Thyroid gland (tissue), 4 donors: Measurements from ENCODE around the gene CALY. TPM values are rescaled to one million over a fixed set of nuclear protein-coding genes. Genes with fewer than 3 reads are reported as not detected.
"Not testable (repeated sequence)": the region's sequence is repeated elsewhere in the genome, so short reads cannot be mapped to it uniquely, and the experiment has no call there.

Experiments
- DNase-seq, 2 donors: peaks; one replicate each; pipeline ENCODE4 v3.0.0-alpha.2; 2019
- H3K27ac ChIP-seq, 3 donors: fragments of 200-600 bp; sonication (generic); 1 replicate in 2 of 3; 2 replicates in 1 of 3; pipeline ENCODE4 v1.5.1; 2016 to 2019; ENCODE audit warnings: mild to moderate bottlenecking in 1 of 3, moderate library complexity in 1 of 3
- H3K27me3 ChIP-seq: fragments of 200-600 bp; sonication (generic); one replicate; pipeline ENCODE4 v1.5.1; 2019
- H3K36me3 ChIP-seq, 2 donors: fragments of 200-600 bp; sonication (generic); one replicate each; pipeline ENCODE4 v1.5.1; 2016 to 2019
- H3K4me1 ChIP-seq, 2 donors: fragments of 200-600 bp; sonication (generic); one replicate each; pipeline ENCODE4 v1.5.1; 2017 to 2019
- H3K4me3 ChIP-seq, 3 donors: fragments of 200-600 bp; sonication (generic); replicated peaks in 1 of 3; 1 replicate in 2 of 3; 2 replicates in 1 of 3; pipeline ENCODE4 v1.5.1; 2016; ENCODE audit warnings: mild to moderate bottlenecking in 1 of 3
- H3K9me3 ChIP-seq: fragments of 200-600 bp; sonication (generic); one replicate; pipeline ENCODE4 v1.5.1; 2017
- CTCF ChIP-seq, 6 experiments: fragments of 200-600 bp in 3 of 6; fragments of 450-650 bp in 3 of 6; sonication (generic) in 3 of 6; IDR thresholded peaks; one replicate each; pipeline ENCODE4 v1.5.1; 2016 to 2019; ENCODE audit warnings: antibody characterized with exemption in 6 of 6, mild to moderate bottlenecking in 2 of 6, inconsistent platforms in 1 of 6, moderate library complexity in 1 of 6
- POLR2A ChIP-seq, 2 donors: fragments of 450-650 bp; IDR thresholded peaks; one replicate each; pipeline ENCODE4 v1.6.1; 2017; ENCODE audit warnings: antibody characterized with exemption in 2 of 2, mild to moderate bottlenecking in 2 of 2, moderate library complexity in 1 of 2
- WGBS, 2 donors: methylation state at CpG; one replicate each; pipeline ENCODE4 v1.1.5; 2017; 5-methylcytosine and 5-hydroxymethylcytosine counted together
- intact Hi-C: fragments of 100-400 bp; cut with DNase I; formaldehyde crosslinking; loops from one replicate; pipeline ENCODE4 v1.15.1; 2023
- total RNA-seq, 4 donors: library from RNA; depleted of rRNA; stranded (reverse); fragments of >200 nt; gene quantifications; one replicate each; pipeline ENCODE4 v1.2.3, GENCODE V29; 2016

CALY gene
- total RNA-seq, 4 donors from 2014 or later = 0.13 to 1.5 TPM; not detected in 2

- H3K36me3 ChIP-seq = peaks cover 27 to 37% of the 10 kb centered on the region in 2 donors
- intact Hi-C loops = no loop called here
- peaks cover 13 to 28% of the 10 kb centered on the region in 2 donors for H3K4me1 ChIP-seq
- no peaks in the 10 kb centered on the region for H3K9me3 ChIP-seq
- DNase-seq = no peak
- no peaks in the 10 kb centered on the region for H3K27me3 ChIP-seq
- TF ChIP-seq CTCF (IDR thresholded peaks at IDR 0.05) (no peak), POLR2A (IDR thresholded peaks at IDR 0.05) (no peak)
- H3K27ac ChIP-seq = no peak overlapping the region
- 90 to 93% methylated on average over 12 to 24 of the region's 24 CpGs for WGBS, 2 donors
- no peak overlapping the region for H3K4me3 ChIP-seq
These were observed 33.5 kb upstream of the CALY start for GRCh38 chr10:133370030-133370786.

- intact Hi-C loops = no loop called here
- H3K27ac ChIP-seq = peak overlapping the region in 1 of 3 donors; percentile 11
- no peaks in the 10 kb centered on the region for H3K27me3 ChIP-seq
- peaks cover 7 to 23% of the 10 kb centered on the region in 2 donors for H3K4me1 ChIP-seq
- peaks cover 40 to 48% of the 10 kb centered on the region in 2 donors for H3K36me3 ChIP-seq
- H3K4me3 ChIP-seq = no peak overlapping the region
- TF ChIP-seq CTCF (IDR thresholded peaks at IDR 0.05) = no peak
- no peak for TF ChIP-seq POLR2A (IDR thresholded peaks at IDR 0.05)
- no peak for DNase-seq
- WGBS, 2 donors = 89 to 93% methylated on average over 3 to 6 of the region's 7 CpGs
- no peaks in the 10 kb centered on the region for H3K9me3 ChIP-seq
These were observed 31.5 kb upstream of the CALY start for GRCh38 chr10:133368153-133368552.

GRCh38 chr10:133367461-133367860 is 30.8 kb upstream of the CALY start:
- DNase-seq = peak; percentile 78 to 82
- H3K9me3 ChIP-seq, H3K4me3 ChIP-seq, H3K27ac ChIP-seq, H3K27me3 ChIP-seq, intact Hi-C loops: not testable (repeated sequence)
- peaks cover 5 to 22% of the 10 kb centered on the region in 2 donors for H3K4me1 ChIP-seq
- H3K36me3 ChIP-seq = peaks cover 46 to 53% of the 10 kb centered on the region in 2 donors
- WGBS, 2 donors = 14 to 17% methylated on average over 1 of the region's 7 CpGs

- peaks cover 47 to 60% of the 10 kb centered on the region in 2 donors for H3K36me3 ChIP-seq
- H3K27me3 ChIP-seq = no peaks in the 10 kb centered on the region
- 93 to 94% methylated on average over 1 to 3 of the region's 13 CpGs for WGBS, 2 donors
- no peak overlapping the region for H3K4me3 ChIP-seq
- peak overlapping the region in 1 of 3 donors; percentile 45 for H3K27ac ChIP-seq
- intact Hi-C loops = no loop called here
- H3K9me3 ChIP-seq = no peaks in the 10 kb centered on the region
- TF ChIP-seq POLR2A (IDR thresholded peaks at IDR 0.05) = no peak
- TF ChIP-seq CTCF (IDR thresholded peaks at IDR 0.05) = no peak
- DNase-seq = no peak
- H3K4me1 ChIP-seq = peaks cover 0 to 15% of the 10 kb centered on the region in 2 donors
These were observed 30.1 kb upstream of the CALY start for GRCh38 chr10:133366751-133367150.

- no peak for DNase-seq
- TF ChIP-seq POLR2A (IDR thresholded peaks at IDR 0.05) (no peak), CTCF (IDR thresholded peaks at IDR 0.05) (no peak)
- peaks cover 47 to 61% of the 10 kb centered on the region in 2 donors for H3K36me3 ChIP-seq
- WGBS, 2 donors = 91% methylated on average over 13 to 16 of the region's 17 CpGs
- H3K9me3 ChIP-seq = no peaks in the 10 kb centered on the region
- intact Hi-C loops = no loop called here
- H3K27ac ChIP-seq = no peak overlapping the region
- H3K4me3 ChIP-seq = no peak overlapping the region
- H3K27me3 ChIP-seq = no peaks in the 10 kb centered on the region
- H3K4me1 ChIP-seq = peaks cover 0 to 13% of the 10 kb centered on the region in 2 donors
These were observed 29.4 kb upstream of the CALY start for GRCh38 chr10:133366130-133366478.
